ENCODE data around the gene EIF4G3.
"Not testable (repeated sequence)": the region's sequence is repeated elsewhere in the genome, so short reads cannot be mapped to it uniquely, and the experiment has no call there.

The EIF4G3 gene

GRCh38 chr1:20836230-20836629 is 340.5 kb downstream of the EIF4G3 start:
- DNase-seq (ENCODE audit: low read depth in 4 of 4, low spot score in 1 of 4) = no peak

- no peak for DNase-seq (ENCODE audit: low read depth in 4 of 4, low spot score in 1 of 4)
Observed at GRCh38 chr1:20834780-20835179, 341.9 kb downstream of the EIF4G3 start.

DNA sequence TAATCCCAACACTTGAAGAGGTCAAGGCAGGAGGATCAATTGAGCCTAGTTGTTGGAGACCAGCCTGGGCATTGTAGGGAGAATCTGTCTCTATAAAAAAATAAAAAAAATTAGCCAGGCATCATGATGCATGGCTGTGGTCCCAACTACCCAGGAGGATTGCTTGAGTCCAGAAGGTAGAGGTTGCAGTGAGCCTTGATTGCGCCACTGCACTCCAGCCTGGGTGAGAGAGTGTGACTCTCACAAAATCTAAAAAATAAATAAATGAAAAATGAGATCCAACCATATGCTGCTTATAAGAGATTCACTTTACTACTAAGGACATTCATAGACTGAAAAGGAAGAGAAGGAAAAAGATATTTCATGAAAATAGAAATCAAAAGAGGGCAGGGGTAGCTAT is 342.5 kb downstream of the EIF4G3 start:
- no peak for DNase-seq (ENCODE audit: low read depth in 4 of 4, low spot score in 1 of 4)

DNA sequence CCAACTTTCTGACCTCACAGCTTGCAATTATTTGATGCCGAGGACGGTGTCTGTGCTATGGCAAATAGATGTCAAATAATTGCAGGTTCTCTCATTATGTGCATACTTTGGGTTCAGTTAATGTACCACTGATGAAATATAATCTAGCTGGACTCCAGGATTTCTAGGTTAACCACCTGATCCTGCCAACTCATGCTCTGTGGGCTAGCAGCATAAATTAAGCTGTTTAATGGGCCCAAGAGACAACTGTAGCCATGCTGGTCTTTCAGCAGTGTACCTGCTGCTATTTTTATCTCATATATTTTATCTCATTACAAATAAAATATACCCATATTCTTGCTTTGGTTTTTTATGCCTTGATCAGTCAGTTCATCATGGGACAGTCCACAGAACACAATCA is 346.3 kb downstream of the EIF4G3 start:
- no peak for DNase-seq (ENCODE audit: low read depth in 4 of 4, low spot score in 1 of 4)

GRCh38 chr1:20829946-20830345 is 346.8 kb downstream of the EIF4G3 start:
- DNase-seq (ENCODE audit: low read depth in 4 of 4, low spot score in 1 of 4) = no peak

GRCh38 chr1:20829531-20829930 is 347.2 kb downstream of the EIF4G3 start:
- no peak for DNase-seq (ENCODE audit: low read depth in 4 of 4, low spot score in 1 of 4)

GRCh38 chr1:20823845-20824244 is 352.9 kb downstream of the EIF4G3 start:
- no peak for DNase-seq (ENCODE audit: low read depth in 4 of 4, low spot score in 1 of 4)

DNA sequence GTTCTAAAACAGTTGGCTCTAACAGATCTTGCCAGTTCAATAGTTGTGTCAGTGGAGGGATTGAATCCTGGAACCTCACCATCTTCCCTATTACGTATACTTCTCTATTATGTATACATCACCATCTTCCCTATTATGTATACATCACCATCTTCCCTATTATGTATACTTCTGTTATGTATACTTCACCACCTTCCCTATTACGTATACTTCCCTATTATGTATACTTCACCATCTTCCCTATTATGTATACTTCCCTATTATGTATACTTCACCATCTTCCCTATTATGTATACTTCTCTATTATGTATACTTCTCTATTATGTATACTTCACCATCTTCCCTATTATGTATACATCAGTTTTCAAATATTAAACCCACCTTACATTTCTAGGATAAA is 355.2 kb downstream of the EIF4G3 start:
- no peak for DNase-seq (ENCODE audit: low read depth in 4 of 4, low spot score in 1 of 4)

DNA sequence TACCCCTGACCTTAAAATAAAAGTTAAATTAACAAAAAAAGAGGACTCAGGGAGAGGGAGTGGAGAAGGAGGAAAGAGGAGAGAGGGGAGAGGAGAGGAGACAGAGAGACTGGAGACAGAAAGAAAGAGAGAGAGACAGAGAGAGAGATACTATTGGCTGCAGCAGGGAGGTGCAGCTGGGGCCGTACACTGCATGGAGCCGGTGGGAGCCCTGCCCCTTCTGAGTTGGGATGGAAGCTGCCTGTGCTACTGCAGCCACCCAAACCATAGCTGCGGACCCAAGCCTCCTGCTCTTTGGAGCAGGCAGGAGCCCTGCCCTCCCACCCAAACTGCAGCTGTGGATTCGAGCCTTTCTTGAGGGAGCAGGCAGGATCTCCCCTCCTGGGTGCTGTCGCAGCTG is 356.9 kb downstream of the EIF4G3 start:
- no peak for DNase-seq (ENCODE audit: low read depth in 4 of 4, low spot score in 1 of 4)

GRCh38 chr1:20814534-20814871 is 362.2 kb downstream of the EIF4G3 start:
- no peak for DNase-seq (ENCODE audit: low read depth in 4 of 4, low spot score in 1 of 4)

- no peak for DNase-seq (ENCODE audit: low read depth in 4 of 4, low spot score in 1 of 4)
Observed at GRCh38 chr1:20811916-20812315, 364.8 kb downstream of the EIF4G3 start.

GRCh38 chr1:20793236-20793635 is 383.5 kb downstream of the EIF4G3 start:
- no peak for DNase-seq (ENCODE audit: low read depth in 4 of 4, low spot score in 1 of 4)

- no peak for DNase-seq (ENCODE audit: low read depth in 4 of 4, low spot score in 1 of 4)
Observed at GRCh38 chr1:20792196-20792595, 384.5 kb downstream of the EIF4G3 start.

DNA sequence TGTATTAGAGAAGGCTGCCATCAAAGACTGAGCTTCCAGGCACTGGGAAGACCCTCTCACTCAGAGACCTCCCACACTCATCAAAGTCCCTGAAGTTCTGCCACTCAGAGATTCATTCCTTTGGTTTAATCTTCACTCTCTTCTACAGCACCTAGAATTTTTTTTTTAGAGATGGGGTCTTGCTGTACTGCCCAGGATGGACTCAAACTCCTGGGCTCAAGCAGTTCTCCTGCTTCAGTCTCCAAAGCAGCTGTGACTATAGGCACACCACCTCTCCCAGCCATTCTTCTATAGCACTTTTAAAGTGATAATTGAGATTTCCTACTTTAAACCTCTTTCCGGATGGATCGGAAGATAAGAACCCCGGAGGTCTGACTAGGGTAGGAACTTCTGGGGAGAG is 385.9 kb downstream of the EIF4G3 start:
- DNase-seq (ENCODE audit: low read depth in 4 of 4, low spot score in 1 of 4) = no peak

GRCh38 chr1:20789598-20789997 is 387.1 kb downstream of the EIF4G3 start:
- DNase-seq (ENCODE audit: low read depth in 4 of 4, low spot score in 1 of 4) = not testable (repeated sequence)

- DNase-seq (ENCODE audit: low read depth in 4 of 4, low spot score in 1 of 4) = no peak
Observed at GRCh38 chr1:20787840-20788795, 388.6 kb downstream of the EIF4G3 start.

DNA sequence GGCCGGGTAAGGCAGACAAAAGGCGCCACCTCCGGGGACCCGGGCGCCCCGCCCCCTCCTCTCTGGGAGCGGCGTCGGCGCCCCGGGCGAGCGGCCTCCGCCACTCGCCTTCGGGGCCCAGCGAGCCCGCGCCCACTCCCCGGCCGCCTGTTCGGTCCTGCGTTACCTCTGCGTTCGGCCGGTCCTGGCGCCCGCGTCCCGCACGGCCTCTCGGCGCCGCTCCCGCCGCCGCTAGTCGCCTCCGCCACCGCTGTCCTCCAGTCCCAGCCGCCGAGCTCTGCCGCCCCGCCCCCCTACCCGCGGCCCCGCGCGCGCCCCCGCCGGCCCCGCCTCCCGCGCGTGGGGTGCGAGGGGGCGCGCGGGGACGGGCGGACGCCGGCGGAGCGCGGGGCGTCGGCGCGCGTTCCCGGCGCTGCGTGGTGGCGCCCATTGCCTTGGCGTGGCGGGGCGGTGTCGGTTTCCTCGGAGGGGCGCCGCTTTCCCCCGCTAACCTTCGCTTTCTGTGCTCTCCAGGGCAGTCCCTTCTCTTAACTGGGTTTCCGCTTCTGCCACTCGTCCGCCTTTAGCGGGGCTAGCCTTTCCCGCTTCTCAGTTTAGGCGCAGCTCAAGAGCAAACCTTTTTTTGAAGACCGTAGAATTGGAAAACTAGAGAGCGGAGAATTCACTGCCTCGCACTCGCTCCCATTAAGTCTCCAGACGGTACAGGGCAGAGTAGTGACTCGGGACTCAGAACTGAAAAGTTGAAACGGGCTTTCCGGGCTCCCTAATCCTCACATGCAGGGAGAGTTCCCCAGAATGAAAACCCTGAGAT is 389.5 kb downstream of the EIF4G3 start, which contains the start of gene HP1BP3:
TSS of gene HP1BP3 (minus strand) at position 279 of the 811 bp plus-strand sequence. CDS start 6,867 bp downstream, outside the sequence.
- peak; percentile 51 to 74 (median 68) for DNase-seq (ENCODE audit: low read depth in 4 of 4, low spot score in 1 of 4)

GRCh38 chr1:20786253-20787028 is 390.3 kb downstream of the EIF4G3 start:
- DNase-seq (ENCODE audit: low read depth in 4 of 4, low spot score in 1 of 4) = peak; percentile 92 to 97 (median 96)

GRCh38 chr1:20785907-20786252 is 390.8 kb downstream of the EIF4G3 start:
- DNase-seq (ENCODE audit: low read depth in 4 of 4, low spot score in 1 of 4) = peak in 2 of 4 experiments; percentile 1 to 17

DNA sequence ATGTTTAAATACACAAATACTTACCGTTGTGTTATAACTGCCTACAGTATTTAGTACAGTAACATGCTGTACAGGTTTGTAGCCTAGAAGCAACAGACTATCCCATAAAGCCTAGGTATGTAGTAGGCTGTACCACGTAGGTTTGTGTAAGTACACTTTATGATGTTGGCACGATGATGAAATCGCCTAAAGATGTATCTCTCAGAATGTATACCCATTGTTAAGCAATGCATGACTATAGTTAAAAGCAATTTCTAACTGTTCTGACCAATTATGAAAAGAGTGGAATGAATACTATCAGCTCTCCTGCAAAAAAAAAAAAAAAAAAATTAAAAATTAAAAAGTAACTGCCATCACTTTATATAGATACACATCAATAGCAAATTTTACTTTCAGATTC is 401.0 kb downstream of the EIF4G3 start:
- DNase-seq (ENCODE audit: low read depth in 4 of 4, low spot score in 1 of 4) = no peak

DNA sequence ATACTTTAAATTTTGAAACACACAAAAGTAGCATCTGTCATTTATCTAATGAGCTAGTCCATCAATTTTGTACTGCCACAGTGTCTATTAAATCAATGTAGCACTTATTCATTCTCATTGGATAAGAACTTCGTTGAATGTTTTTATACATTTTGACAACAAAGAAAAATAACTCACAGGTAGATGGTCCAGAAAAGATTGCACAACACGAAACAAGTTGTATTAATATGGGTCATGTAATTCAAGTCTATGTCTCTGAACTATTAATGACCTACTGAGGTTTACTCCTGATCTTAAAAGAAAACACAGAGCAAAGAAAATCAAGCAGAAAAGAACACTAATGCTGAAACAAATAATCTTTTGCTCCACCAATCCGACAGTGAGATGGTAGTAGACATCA is 404.9 kb downstream of the EIF4G3 start:
- no peak for DNase-seq (ENCODE audit: low read depth in 4 of 4, low spot score in 1 of 4)

All from stimulated activated CD4-positive, alpha-beta T cell treated with anti-CD3 and anti-CD28 coated beads, Interleukin-1b, Interleukin-23, amount 100 ng/mL, for 24 hours (primary cell).